Activated naive CD8-positive, alpha-beta T cell treated with anti-CD3 and anti-CD28 coated beads, Interleukin-2, amount 50 U/mL, for 16 hours (primary cell): ENCODE data around the gene CLDN20.
"Not testable (repeated sequence)": the region's sequence is repeated elsewhere in the genome, so short reads cannot be mapped to it uniquely, and the experiment has no call there.

Experiments
- DNase-seq: peaks from one replicate; pipeline ENCODE4 v3.0.0-alpha.2; 2020; ENCODE audit warnings: low read depth, low spot score

Gene CLDN20

GRCh38 chr6:155263373-155264063, at the start of gene CLDN20:
CLDN20 (plus strand) TSS chr6:155264013; CDS start chr6:155275720, 11,707 bp downstream.
- no peak for DNase-seq

GRCh38 chr6:155215906-155216305, 47.9 kb upstream of the CLDN20 start:
- no peak for DNase-seq

DNA sequence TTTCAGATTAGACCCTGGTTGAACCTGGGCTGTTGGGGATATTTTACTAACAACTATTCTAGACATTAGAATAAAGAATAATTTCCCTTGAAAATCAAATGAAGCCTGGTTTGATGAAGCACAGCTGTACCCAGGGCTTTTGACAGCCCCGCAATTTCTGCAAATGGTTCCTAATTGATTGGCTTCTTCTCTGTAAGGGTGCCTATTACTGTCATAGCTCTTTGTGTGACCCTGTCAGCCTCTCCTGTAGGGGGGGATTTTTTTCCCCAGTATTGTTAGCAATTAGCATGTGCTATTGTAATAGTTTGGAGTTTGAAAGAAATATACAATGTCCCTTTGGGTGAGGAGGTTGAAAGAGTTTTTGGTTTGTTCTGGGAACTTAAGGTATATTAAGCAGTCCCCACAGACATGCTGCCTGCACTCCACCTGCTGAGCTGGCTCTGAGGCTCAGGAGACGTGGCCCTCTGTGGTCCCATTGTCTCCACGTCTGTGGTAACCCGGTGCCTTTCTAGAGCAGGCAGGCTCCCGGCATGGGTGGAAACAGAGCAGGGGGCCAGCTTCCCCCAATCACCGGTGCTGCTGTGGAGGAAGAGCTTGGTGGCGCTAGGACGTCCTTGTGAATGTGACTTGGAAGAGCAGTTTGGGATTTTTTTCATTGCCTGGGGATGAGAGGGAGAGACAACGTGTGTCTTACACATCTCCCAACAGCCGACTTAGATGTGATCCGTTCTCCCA, 47.3 kb upstream of the CLDN20 start:
- DNase-seq, result no peak

DNA sequence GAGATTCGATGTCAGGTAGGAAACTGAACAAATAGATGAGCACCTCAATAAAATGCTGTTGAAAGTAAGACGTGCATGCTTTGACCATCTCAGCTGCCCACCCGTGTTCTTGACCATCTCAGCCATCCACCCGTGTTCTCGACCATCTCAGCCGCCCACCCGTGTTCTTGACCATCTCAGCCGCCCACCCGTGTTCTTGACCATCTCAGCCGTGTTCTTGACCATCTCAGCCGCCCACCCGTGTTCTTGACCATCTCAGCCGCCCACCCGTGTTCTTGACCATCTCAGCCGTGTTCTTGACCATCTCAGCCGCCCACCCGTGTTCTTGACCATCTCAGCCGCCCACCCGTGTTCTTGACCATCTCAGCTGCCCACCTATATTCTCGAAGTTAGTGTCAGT, 45.1 kb upstream of the CLDN20 start:
- DNase-seq, result not testable (repeated sequence)

DNA sequence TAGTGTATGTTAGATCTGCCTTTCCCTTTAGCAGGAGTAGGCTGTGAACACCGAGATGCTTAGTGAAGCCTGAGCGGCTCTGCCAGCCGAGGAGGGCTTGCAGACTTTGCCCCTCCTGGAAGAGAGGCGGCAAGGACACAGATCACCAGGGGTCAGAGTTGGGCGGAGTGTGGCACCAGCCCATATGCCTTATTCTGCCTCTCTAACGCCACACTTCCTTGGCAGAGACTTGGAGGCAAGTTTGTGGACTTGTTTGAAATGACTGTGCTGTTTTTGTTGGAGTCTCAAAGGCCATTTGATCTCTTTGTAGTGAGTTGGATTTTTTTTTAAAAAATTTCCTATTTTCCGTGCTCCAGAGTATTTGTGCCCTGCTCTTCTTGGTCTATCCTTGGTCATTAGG, 44.5 kb upstream of the CLDN20 start:
- DNase-seq, result no peak

- no peak for DNase-seq
Measured at GRCh38 chr6:155219858-155220301, 43.9 kb upstream of the CLDN20 start.

DNA sequence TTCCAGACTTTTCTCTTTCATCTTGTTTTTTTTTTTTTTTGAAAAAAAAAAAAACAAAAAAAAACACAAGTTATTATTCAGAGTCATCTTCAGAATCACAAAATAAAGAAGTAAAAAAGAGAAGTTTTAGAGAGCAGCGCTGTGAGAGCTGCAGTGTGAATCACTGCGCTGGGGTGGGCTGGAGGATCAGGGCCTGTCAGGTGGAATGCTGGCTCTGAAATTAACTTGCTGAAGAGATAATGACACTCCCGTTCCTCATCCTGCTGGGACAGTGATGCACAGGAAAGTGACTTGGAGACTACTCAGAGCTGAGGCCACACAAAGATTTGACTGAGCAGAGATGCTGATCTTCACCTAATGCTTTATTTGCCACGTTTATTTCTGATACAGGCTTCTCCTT, 42.7 kb upstream of the CLDN20 start:
- DNase-seq, result no peak

GRCh38 chr6:155222506-155222905, 41.3 kb upstream of the CLDN20 start:
- DNase-seq, result no peak

DNA sequence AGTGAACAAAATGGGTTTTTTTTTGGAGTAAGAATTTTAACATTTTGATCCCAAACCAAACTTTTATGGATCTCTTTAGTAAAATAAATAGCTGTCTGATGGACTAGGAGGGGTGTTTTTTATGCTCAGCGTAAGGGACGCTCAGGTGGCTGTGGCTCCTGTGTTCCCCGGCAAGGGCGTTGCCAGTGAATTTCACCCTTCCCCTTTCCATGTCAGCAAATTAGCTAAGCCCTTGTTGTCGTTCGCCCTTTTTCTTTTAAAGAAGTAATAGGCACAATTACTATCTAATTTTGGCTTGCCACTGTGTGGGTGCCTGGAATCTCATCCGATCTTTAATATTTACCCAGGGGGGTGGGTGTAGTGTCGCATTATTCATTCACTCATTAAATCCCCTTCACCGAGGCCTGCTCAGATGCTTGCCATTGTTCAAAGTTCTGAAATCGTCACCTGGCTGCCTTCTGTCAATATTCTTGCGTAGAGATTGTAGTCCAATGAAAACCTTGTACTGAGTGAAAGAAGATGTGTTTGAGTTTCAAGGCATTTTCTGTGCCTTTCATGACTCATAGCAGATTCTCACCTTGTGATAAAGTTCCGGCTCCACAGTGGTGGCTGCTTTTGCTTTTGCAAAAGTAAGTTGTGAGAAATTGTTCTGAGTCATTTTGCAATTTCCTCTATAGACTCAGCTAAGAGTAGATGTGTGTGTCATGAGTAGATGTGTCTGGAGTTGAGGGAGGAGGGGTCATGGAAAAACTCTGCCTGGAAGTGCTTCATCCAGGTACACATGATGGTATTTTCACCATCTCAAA, 40.0 kb upstream of the CLDN20 start:
- no peak for DNase-seq

DNA sequence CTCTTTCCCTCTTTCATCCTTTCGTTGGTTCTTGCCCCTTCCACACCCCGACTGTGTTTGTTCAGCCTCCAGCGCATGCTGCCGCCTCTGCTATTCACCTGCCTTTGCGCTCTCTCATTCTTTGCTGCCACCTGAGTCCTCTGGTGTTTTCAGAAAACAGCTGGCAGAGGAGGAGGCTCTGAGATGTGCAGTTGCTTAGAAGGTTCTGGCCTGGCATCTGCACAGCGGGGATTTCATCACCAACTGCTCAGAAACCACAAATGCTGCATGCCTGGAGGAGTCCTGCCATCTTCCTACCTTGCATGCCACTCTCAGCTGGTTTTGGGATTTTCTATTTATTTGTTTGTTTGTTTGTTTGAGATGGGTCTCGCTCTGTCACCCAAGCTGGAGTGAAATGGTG, 39.2 kb upstream of the CLDN20 start:
- DNase-seq, result no peak

- no peak for DNase-seq
Measured at GRCh38 chr6:155227046-155227445, 36.8 kb upstream of the CLDN20 start.

- DNase-seq, result no peak
Measured at GRCh38 chr6:155228546-155229166, 35.2 kb upstream of the CLDN20 start.

DNA sequence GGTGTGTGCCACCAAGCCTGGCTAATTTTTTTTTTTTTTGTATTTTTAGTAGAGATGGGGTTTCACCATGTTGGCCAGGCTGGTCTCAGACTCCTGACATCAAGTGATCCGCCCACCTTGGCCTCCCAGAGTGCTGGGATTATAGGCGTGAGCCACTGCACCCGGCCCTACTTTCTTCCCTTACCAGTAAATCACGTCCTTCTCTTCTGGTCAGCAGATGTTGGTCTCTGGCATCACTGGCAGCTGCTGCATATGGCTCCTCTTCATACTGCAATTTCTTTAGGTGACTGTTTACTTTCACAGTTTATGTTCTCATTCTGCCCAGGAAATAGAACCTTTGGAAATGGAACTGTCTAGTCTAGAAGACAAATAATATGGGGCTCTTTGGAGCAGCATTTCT, 32.8 kb upstream of the CLDN20 start:
- DNase-seq, result not testable (repeated sequence)

GRCh38 chr6:155232848-155233247, 31.0 kb upstream of the CLDN20 start:
- DNase-seq, result no peak

GRCh38 chr6:155234167-155234566, 29.6 kb upstream of the CLDN20 start:
- DNase-seq, result no peak

- DNase-seq, result no peak
Measured at GRCh38 chr6:155234687-155235086, 29.1 kb upstream of the CLDN20 start.

DNA sequence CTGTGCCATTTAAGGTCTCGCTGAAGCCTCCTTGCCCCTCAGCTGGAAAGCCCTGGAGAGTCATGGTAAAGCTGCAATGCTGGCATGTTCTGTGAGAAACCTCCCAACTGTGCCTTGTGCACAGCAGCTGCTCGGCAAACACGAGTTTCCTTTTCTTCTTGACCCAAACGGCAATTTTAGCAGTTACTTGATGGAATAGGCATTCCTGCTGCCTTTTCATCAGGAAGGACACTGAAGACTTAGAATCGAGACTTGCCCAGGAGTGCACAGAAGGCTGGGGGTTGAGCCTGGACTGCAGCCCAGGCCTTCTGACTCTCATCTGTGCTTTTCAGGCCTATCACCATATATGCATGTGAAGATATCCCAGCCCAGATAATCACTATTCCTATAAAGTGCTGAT, 28.7 kb upstream of the CLDN20 start:
- DNase-seq, result no peak

DNA sequence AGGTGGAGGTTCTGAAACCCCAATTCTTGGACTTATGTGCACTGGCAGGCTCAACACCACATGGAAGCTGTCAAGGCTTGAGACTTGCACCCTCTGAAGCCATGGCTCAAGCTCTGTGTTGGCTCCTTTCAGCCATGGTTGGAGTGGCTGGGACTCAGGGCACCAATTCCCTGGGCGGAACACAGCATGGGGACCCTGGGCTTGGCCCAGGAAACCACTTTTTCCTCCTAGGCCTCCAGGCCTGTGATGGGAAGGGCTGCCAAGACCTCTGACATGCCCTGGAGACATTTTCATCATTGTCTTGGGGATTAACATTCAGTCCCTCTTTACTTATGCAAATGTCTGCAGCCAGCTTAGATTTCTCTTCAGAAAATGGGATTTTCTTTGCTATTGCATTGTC, 26.2 kb upstream of the CLDN20 start:
- no peak for DNase-seq

DNA sequence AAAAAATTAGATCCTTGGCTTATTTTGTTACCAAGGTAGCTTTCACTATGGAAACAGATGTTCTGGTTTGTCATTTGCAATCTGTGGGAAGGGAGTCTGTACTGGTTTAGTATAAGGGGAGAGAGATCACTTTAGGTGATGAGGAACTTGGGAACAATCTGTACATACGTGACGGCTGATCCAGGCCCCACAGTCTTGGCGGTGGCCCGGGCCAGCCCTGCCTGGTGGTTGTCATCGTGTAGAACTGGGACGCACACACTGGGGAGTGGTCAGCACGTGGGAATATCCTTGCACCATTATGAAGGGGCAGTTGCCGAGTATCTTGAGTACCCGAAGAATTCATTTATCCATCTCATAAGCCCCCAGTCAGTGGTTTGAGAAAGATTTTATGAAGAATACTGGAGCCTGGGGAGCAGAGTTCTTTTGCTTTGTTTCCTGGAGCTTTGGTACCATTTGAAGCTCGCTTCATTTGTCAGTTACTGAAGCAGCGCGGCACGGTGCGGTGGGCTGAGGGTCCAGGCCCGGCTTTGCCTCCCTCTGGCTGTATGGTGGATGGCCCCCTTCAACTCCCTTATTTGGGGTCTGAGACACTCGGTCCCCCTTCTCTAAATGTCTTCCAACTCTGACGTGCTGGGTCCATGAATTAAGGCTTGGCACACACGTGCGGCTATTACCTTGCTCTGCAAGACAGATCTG, 22.8 kb upstream of the CLDN20 start:
- DNase-seq, result no peak

- DNase-seq, result no peak
Measured at GRCh38 chr6:155241966-155242365, 21.8 kb upstream of the CLDN20 start.

- DNase-seq, result no peak
Measured at GRCh38 chr6:155244434-155244833, 19.4 kb upstream of the CLDN20 start.
